ENCODE results near the gene GAL3ST1. TPM values are rescaled to one million over a fixed set of nuclear protein-coding genes. Genes with fewer than 3 reads are reported as not detected.
"Not testable (repeated sequence)": the region's sequence is repeated elsewhere in the genome, so short reads cannot be mapped to it uniquely, and the experiment has no call there.

GAL3ST1 gene
- polyA plus RNA-seq: 10 to 100 TPM; 11.1 to 89.5 (median 50.8) TPM
- long read RNA-seq, donor 1, transcript GAL3ST1-204 (3 exons, 1,712 nt): major isoform, 6 of 20 reads
- long read RNA-seq, donor 1, partial matches to known transcripts: 0 of 20 reads
- long read RNA-seq, donor 1, other reads (novel, unspliced or antisense): 0 of 20 reads
- long read RNA-seq, donor 2: 0 reads
- long read RNA-seq, donor 3, partial matches to known transcripts: 0 of 3 reads
- long read RNA-seq, donor 3, other reads (novel, unspliced or antisense): 0 of 3 reads
- long read RNA-seq, donor 4: 0 reads
- long read RNA-seq, donor 5, partial matches to known transcripts: 0 of 5 reads
- long read RNA-seq, donor 5, other reads (novel, unspliced or antisense): 0 of 5 reads
- long read RNA-seq, donor 6, transcript GAL3ST1-204 (3 exons, 1,712 nt): major isoform, 5 of 5 reads
- long read RNA-seq, donor 6, partial matches to known transcripts: 0 of 5 reads
- long read RNA-seq, donor 6, other reads (novel, unspliced or antisense): 0 of 5 reads
- long read RNA-seq, donor 7: 0 reads
- long read RNA-seq, donor 8: 0 reads
- long read RNA-seq, donor 9, partial matches to known transcripts: 0 of 2 reads
- long read RNA-seq, donor 9, other reads (novel, unspliced or antisense): 0 of 2 reads
- long read RNA-seq, donor 10, transcript GAL3ST1-204 (3 exons, 1,712 nt): major isoform, 6 of 15 reads
- long read RNA-seq, donor 10, partial matches to known transcripts: 0 of 15 reads
- long read RNA-seq, donor 10, other reads (novel, unspliced or antisense): 0 of 15 reads

- Histone ChIP-seq H3K4me3 (ENCODE audit: low read depth in 1 of 3, low read length in 3 of 3) (peak within 1 kb of the TSS in 2 of 3 donors; percentile 55 to 56), H3K27ac (ENCODE audit: low read depth in 1 of 3, low read length in 2 of 3) (peak within 1 kb of the TSS; percentile 85 to 98 (median 91))
- FAIRE-seq: no peak
These were observed at the start of gene GAL3ST1 for GRCh38 chr22:30574095-30574981. Gene GAL3ST1, minus strand, starts transcription at chr22:30574665. Its CDS starts 17,273 bp downstream, at chr22:30557392.

GRCh38 chr22:30619909-30620308, 45.4 kb upstream of the GAL3ST1 start:
- not testable (repeated sequence) for H3K4me1 ChIP-seq (ENCODE audit: control insufficient read depth in 3 of 3, insufficient read depth in 2 of 3, low read depth in 1 of 3, low read length in 2 of 3); H3K27ac ChIP-seq (ENCODE audit: low read depth in 1 of 3, low read length in 2 of 3); H3K27me3 ChIP-seq (ENCODE audit: control insufficient read depth in 3 of 3, insufficient read depth in 3 of 3, low read length in 3 of 3); H3K4me3 ChIP-seq (ENCODE audit: low read depth in 1 of 3, low read length in 3 of 3); H3K9me3 ChIP-seq (ENCODE audit: control insufficient read depth in 2 of 2, insufficient read depth in 1 of 2, low read depth in 1 of 2, low read length in 1 of 2); FAIRE-seq; DNase-seq
- H3K36me3 ChIP-seq (ENCODE audit: control insufficient read depth in 3 of 3, insufficient read depth in 2 of 3, low read depth in 1 of 3, low read length in 3 of 3): peaks cover 0 to 55% (median 2%) of the 10 kb centered on the region in 3 donors
- 86 to 96% (median 89%) methylated on average over 6 of the region's 6 CpGs for WGBS, 3 donors

More at GRCh38 chr22:30574095-30574981, at the start of gene GAL3ST1:
- DNase-seq: peak; percentile 89 to 91
- Histone ChIP-seq H3K27me3 (ENCODE audit: control insufficient read depth in 3 of 3, insufficient read depth in 3 of 3, low read length in 3 of 3) (no peaks in the 10 kb centered on the region), H3K4me1 (ENCODE audit: control insufficient read depth in 3 of 3, insufficient read depth in 2 of 3, low read depth in 1 of 3, low read length in 2 of 3) (peaks cover 0 to 31% (median 3%) of the 10 kb centered on the region in 3 donors), H3K36me3 (ENCODE audit: control insufficient read depth in 3 of 3, insufficient read depth in 2 of 3, low read depth in 1 of 3, low read length in 3 of 3) (peaks cover 3 to 53% (median 13%) of the 10 kb centered on the region in 3 donors), H3K9me3 (ENCODE audit: control insufficient read depth in 2 of 2, insufficient read depth in 1 of 2, low read depth in 1 of 2, low read length in 1 of 2) (no peaks in the 10 kb centered on the region)
- 5 to 10% (median 5%) methylated on average over 26 to 75 of the region's 75 CpGs for WGBS, 3 donors

- Histone ChIP-seq H3K27me3 (ENCODE audit: control insufficient read depth in 3 of 3, insufficient read depth in 3 of 3, low read length in 3 of 3) (no peaks in the 10 kb centered on the region), H3K4me3 (ENCODE audit: low read depth in 1 of 3, low read length in 3 of 3) (no peak overlapping the region), H3K36me3 (ENCODE audit: control insufficient read depth in 3 of 3, insufficient read depth in 2 of 3, low read depth in 1 of 3, low read length in 3 of 3) (peaks cover 0 to 69% (median 2%) of the 10 kb centered on the region in 3 donors), H3K9me3 (ENCODE audit: control insufficient read depth in 2 of 2, insufficient read depth in 1 of 2, low read depth in 1 of 2, low read length in 1 of 2) (no peaks in the 10 kb centered on the region), H3K27ac (ENCODE audit: low read depth in 1 of 3, low read length in 2 of 3) (no peak overlapping the region), H3K4me1 (ENCODE audit: control insufficient read depth in 3 of 3, insufficient read depth in 2 of 3, low read depth in 1 of 3, low read length in 2 of 3) (no peaks in the 10 kb centered on the region)
- WGBS, 3 donors: 80 to 87% (median 81%) methylated on average over 6 of the region's 6 CpGs
- FAIRE-seq (no peak), DNase-seq (no peak)
These were observed 43.4 kb upstream of the GAL3ST1 start for GRCh38 chr22:30617819-30618218.

- peaks cover 0 to 75% (median 0%) of the 10 kb centered on the region in 3 donors for H3K36me3 ChIP-seq (ENCODE audit: control insufficient read depth in 3 of 3, insufficient read depth in 2 of 3, low read depth in 1 of 3, low read length in 3 of 3)
- H3K4me3 ChIP-seq (ENCODE audit: low read depth in 1 of 3, low read length in 3 of 3): no peak overlapping the region
- no peak for FAIRE-seq
- H3K27ac ChIP-seq (ENCODE audit: low read depth in 1 of 3, low read length in 2 of 3): no peak overlapping the region
- WGBS, 3 donors: 81 to 90% (median 82%) methylated on average over 7 of the region's 7 CpGs
- no peak for DNase-seq
- H3K27me3 ChIP-seq (ENCODE audit: control insufficient read depth in 3 of 3, insufficient read depth in 3 of 3, low read length in 3 of 3): no peaks in the 10 kb centered on the region
- no peaks in the 10 kb centered on the region for H3K4me1 ChIP-seq (ENCODE audit: control insufficient read depth in 3 of 3, insufficient read depth in 2 of 3, low read depth in 1 of 3, low read length in 2 of 3)
- H3K9me3 ChIP-seq (ENCODE audit: control insufficient read depth in 2 of 2, insufficient read depth in 1 of 2, low read depth in 1 of 2, low read length in 1 of 2): no peaks in the 10 kb centered on the region
These were observed 41.1 kb upstream of the GAL3ST1 start for GRCh38 chr22:30615543-30615954.

GRCh38 chr22:30614879-30615278, 40.4 kb upstream of the GAL3ST1 start:
- FAIRE-seq: no peak
- Histone ChIP-seq H3K36me3 (ENCODE audit: control insufficient read depth in 3 of 3, insufficient read depth in 2 of 3, low read depth in 1 of 3, low read length in 3 of 3) (peaks cover 0 to 73% (median 0%) of the 10 kb centered on the region in 3 donors), H3K27ac (ENCODE audit: low read depth in 1 of 3, low read length in 2 of 3) (no peak overlapping the region), H3K4me3 (ENCODE audit: low read depth in 1 of 3, low read length in 3 of 3) (no peak overlapping the region), H3K27me3 (ENCODE audit: control insufficient read depth in 3 of 3, insufficient read depth in 3 of 3, low read length in 3 of 3) (no peaks in the 10 kb centered on the region), H3K4me1 (ENCODE audit: control insufficient read depth in 3 of 3, insufficient read depth in 2 of 3, low read depth in 1 of 3, low read length in 2 of 3) (peaks cover 0 to 4% (median 0%) of the 10 kb centered on the region in 3 donors), H3K9me3 (ENCODE audit: control insufficient read depth in 2 of 2, insufficient read depth in 1 of 2, low read depth in 1 of 2, low read length in 1 of 2) (no peaks in the 10 kb centered on the region)
- DNase-seq: no peak

- no peak for FAIRE-seq
- Histone ChIP-seq H3K4me3 (ENCODE audit: low read depth in 1 of 3, low read length in 3 of 3) (no peak overlapping the region), H3K27me3 (ENCODE audit: control insufficient read depth in 3 of 3, insufficient read depth in 3 of 3, low read length in 3 of 3) (no peaks in the 10 kb centered on the region)
These were observed 39.8 kb upstream of the GAL3ST1 start for GRCh38 chr22:30614268-30614667.

GRCh38 chr22:30612789-30613188, 38.3 kb upstream of the GAL3ST1 start:
- H3K27ac ChIP-seq (ENCODE audit: low read depth in 1 of 3, low read length in 2 of 3): no peak overlapping the region
- H3K4me1 ChIP-seq (ENCODE audit: control insufficient read depth in 3 of 3, insufficient read depth in 2 of 3, low read depth in 1 of 3, low read length in 2 of 3): peaks cover 3 to 24% (median 10%) of the 10 kb centered on the region in 3 donors
- WGBS, 3 donors: 92 to 96% (median 96%) methylated on average over 8 of the region's 8 CpGs
- DNase-seq (no peak), FAIRE-seq (no peak)
- no peaks in the 10 kb centered on the region for H3K9me3 ChIP-seq (ENCODE audit: control insufficient read depth in 2 of 2, insufficient read depth in 1 of 2, low read depth in 1 of 2, low read length in 1 of 2)
- H3K4me3 ChIP-seq (ENCODE audit: low read depth in 1 of 3, low read length in 3 of 3): no peak overlapping the region
- H3K36me3 ChIP-seq (ENCODE audit: control insufficient read depth in 3 of 3, insufficient read depth in 2 of 3, low read depth in 1 of 3, low read length in 3 of 3): peaks cover 0 to 60% (median 0%) of the 10 kb centered on the region in 3 donors
- H3K27me3 ChIP-seq (ENCODE audit: control insufficient read depth in 3 of 3, insufficient read depth in 3 of 3, low read length in 3 of 3): no peaks in the 10 kb centered on the region

More at GRCh38 chr22:30614268-30614667, 39.8 kb upstream of the GAL3ST1 start:
- WGBS, 3 donors: 88 to 91% (median 90%) methylated on average over 7 of the region's 7 CpGs
- Histone ChIP-seq H3K9me3 (ENCODE audit: control insufficient read depth in 2 of 2, insufficient read depth in 1 of 2, low read depth in 1 of 2, low read length in 1 of 2) (no peaks in the 10 kb centered on the region), H3K4me1 (ENCODE audit: control insufficient read depth in 3 of 3, insufficient read depth in 2 of 3, low read depth in 1 of 3, low read length in 2 of 3) (peaks cover 0 to 9% (median 0%) of the 10 kb centered on the region in 3 donors), H3K36me3 (ENCODE audit: control insufficient read depth in 3 of 3, insufficient read depth in 2 of 3, low read depth in 1 of 3, low read length in 3 of 3) (peaks cover 0 to 68% (median 0%) of the 10 kb centered on the region in 3 donors), H3K27ac (ENCODE audit: low read depth in 1 of 3, low read length in 2 of 3) (no peak overlapping the region)
- no peak for DNase-seq
